Cardiac fibroblast (primary cell): Measurements from ENCODE around the gene CCDC177.

Experiments
- DNase-seq, 2 donors: peaks; one replicate each; pipeline versions ENCODE4 v3.0.0 to v3.0.0-alpha.2; 2010; ENCODE audit warnings: low read depth in 2 of 2
- H3K4me3 ChIP-seq, 2 donors: replicated peaks in 1 of 2; 1 replicate in 1 of 2; 2 replicates in 1 of 2; pipeline ENCODE4 v1.5.1; 2011; ENCODE audit warnings: low read depth in 2 of 2, low read length in 2 of 2, mild to moderate bottlenecking in 2 of 2, moderate library complexity in 1 of 2
- TF ChIP-seq, protein P1 (sequence below): IDR thresholded peaks from one replicate; pipeline ENCODE4 v1.5.1; 2011; ENCODE audit warnings: low read depth, mild to moderate bottlenecking, low read length, inconsistent platforms

The CCDC177 gene

GRCh38 chr14:69560826-69561225 is 13.8 kb downstream of the CCDC177 start:
- TF ChIP-seq, protein P1, sequence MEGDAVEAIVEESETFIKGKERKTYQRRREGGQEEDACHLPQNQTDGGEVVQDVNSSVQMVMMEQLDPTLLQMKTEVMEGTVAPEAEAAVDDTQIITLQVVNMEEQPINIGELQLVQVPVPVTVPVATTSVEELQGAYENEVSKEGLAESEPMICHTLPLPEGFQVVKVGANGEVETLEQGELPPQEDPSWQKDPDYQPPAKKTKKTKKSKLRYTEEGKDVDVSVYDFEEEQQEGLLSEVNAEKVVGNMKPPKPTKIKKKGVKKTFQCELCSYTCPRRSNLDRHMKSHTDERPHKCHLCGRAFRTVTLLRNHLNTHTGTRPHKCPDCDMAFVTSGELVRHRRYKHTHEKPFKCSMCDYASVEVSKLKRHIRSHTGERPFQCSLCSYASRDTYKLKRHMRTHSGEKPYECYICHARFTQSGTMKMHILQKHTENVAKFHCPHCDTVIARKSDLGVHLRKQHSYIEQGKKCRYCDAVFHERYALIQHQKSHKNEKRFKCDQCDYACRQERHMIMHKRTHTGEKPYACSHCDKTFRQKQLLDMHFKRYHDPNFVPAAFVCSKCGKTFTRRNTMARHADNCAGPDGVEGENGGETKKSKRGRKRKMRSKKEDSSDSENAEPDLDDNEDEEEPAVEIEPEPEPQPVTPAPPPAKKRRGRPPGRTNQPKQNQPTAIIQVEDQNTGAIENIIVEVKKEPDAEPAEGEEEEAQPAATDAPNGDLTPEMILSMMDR: no peak

GRCh38 chr14:69559581-69560011 is 15.1 kb downstream of the CCDC177 start:
- TF ChIP-seq, protein P1: no peak
- no peak for DNase-seq
- no peak overlapping the region for H3K4me3 ChIP-seq

More at GRCh38 chr14:69560826-69561225, 13.8 kb downstream of the CCDC177 start:
- H3K4me3 ChIP-seq: no peak overlapping the region
- no peak for DNase-seq

- DNase-seq: no peak
- TF ChIP-seq, protein P1: no peak
- H3K4me3 ChIP-seq: no peak overlapping the region
Observed at GRCh38 chr14:69558774-69559173, 15.9 kb downstream of the CCDC177 start.

GRCh38 chr14:69554500-69554899 is 20.2 kb downstream of the CCDC177 start:
- TF ChIP-seq, protein P1: no peak
- DNase-seq: peak in 1 of 2 donors; percentile 54
- H3K4me3 ChIP-seq: no peak overlapping the region

DNA sequence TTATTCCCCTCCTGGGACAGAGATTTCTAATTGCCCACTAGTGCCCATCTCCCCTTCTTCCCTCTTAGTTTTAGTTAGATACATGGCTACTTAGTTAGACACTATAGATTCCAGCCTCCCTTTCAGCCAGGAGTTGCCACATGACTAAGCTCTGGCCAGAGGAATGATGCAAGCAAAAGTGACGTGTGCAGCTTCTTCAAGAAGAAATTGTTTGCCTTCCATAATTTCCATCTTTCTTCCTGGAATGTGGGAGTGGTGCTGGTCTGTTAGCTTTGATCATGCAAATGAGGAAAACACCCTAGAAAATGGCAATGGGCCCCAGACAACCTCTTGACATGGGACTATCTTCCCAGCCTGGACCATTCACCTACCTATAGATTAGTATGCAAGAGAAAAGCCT is 21.4 kb downstream of the CCDC177 start:
- no peak overlapping the region for H3K4me3 ChIP-seq
- DNase-seq: peak; percentile 80 to 86
- TF ChIP-seq, protein P1: no peak

DNA sequence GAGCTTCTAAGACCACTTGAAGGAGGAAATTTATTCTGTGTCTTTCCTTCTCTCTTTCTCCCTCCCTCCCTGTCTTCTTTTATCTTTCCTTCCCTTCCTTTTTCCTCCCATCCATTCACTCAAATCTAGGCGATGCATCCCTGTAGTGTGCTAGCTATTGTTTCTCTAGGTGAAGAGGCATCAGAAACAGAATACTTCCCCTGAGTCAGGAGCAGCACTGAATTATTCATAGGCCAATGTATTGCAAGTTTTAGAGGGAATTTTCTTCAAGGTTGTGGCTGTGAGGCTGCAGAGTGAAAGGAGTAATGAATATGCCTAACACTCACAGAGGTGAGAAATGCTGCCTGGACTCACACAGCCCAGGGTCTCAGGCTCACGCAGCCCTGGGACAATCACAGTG is 23.2 kb downstream of the CCDC177 start:
- TF ChIP-seq, protein P1: no peak
- DNase-seq: no peak

GRCh38 chr14:69548566-69548965 is 26.1 kb downstream of the CCDC177 start:
- no peak overlapping the region for H3K4me3 ChIP-seq
- DNase-seq: no peak
- TF ChIP-seq, protein P1: no peak

More for the DNA sequence above, 23.2 kb downstream of the CCDC177 start:
- H3K4me3 ChIP-seq: no peak overlapping the region
